Left lung (tissue), 10 donors: ENCODE data around the gene RAD21L1. TPM values are rescaled to one million over a fixed set of nuclear protein-coding genes. Genes with fewer than 3 reads are reported as not detected.

ENCODE experiments used
- ATAC-seq: fragments of 200-7000 bp; cut with Tn5 transposase; one replicate; pipeline ENCODE4 v1.9.1; 2020; ENCODE audit warnings: moderate library complexity
- DNase-seq, 4 donors: peaks; one replicate each; pipeline ENCODE4 v3.0.0-alpha.2; 2013 to 2020
- H3K27ac ChIP-seq, 2 donors: fragments of 200-600 bp; sonication (generic) in 1 of 2; one replicate each; pipeline versions ENCODE4 v1.5.0 to v1.8.0; 2020 to 2021
- H3K27me3 ChIP-seq, 2 donors: fragments of 200-600 bp; sonication (generic) in 1 of 2; one replicate each; pipeline versions ENCODE4 v1.5.0 to v1.8.0; 2020 to 2021
- H3K36me3 ChIP-seq, 2 donors: fragments of 200-600 bp; sonication (generic) in 1 of 2; one replicate each; pipeline versions ENCODE4 v1.5.0 to v1.8.0; 2020 to 2021
- H3K4me1 ChIP-seq, 2 donors: fragments of 200-600 bp; one replicate each; pipeline ENCODE4 v1.8.0; 2021
- H3K4me3 ChIP-seq, 2 donors: fragments of 200-600 bp; sonication (generic) in 1 of 2; one replicate each; pipeline versions ENCODE4 v1.5.0 to v1.8.0; 2020 to 2021; ENCODE audit warnings: mild to moderate bottlenecking in 1 of 2
- H3K9me3 ChIP-seq, 2 donors: fragments of 200-600 bp; sonication (generic) in 1 of 2; one replicate each; pipeline versions ENCODE4 v1.5.0 to v1.8.0; 2020 to 2021
- intact Hi-C, 2 donors: fragments of 100-400 bp; cut with DNase I; formaldehyde crosslinking; loops; one replicate each; pipeline versions ENCODE4 v1.11.2 to v1.14.2; 2022
- polyA plus RNA-seq, 6 donors: library from polyadenylated mRNA; unstranded; fragments of 120-200 nt; gene quantifications; one replicate each; pipeline ENCODE4 v1.2.1, GENCODE V29; 2013; ENCODE audit not compliant: insufficient read length in 6 of 6
- total RNA-seq, 2 donors: library from RNA; stranded (reverse); fragmentation: NEBNext Ultra II Directional; extraction: Animal tissue kit (Norgen Biotek cat#: 25700); gene quantifications; one replicate each; pipeline ENCODE4 v1.2.1, GENCODE V29; 2021
- TF ChIP-seq, protein P1 (sequence below), 2 donors: fragments of 200-600 bp; sonication (generic) in 1 of 2; IDR thresholded peaks; one replicate each; pipeline versions ENCODE4 v1.5.0 to v1.8.0; 2021; ENCODE audit warnings: antibody characterized with exemption in 2 of 2
- donor health status: DM: no; HTN: yes; CAD: no.
- donor health status: DM: no; HTN: no; CAD: no.

The RAD21L1 gene
- total and polyA plus RNA-seq, 8 donors = not detected

DNA sequence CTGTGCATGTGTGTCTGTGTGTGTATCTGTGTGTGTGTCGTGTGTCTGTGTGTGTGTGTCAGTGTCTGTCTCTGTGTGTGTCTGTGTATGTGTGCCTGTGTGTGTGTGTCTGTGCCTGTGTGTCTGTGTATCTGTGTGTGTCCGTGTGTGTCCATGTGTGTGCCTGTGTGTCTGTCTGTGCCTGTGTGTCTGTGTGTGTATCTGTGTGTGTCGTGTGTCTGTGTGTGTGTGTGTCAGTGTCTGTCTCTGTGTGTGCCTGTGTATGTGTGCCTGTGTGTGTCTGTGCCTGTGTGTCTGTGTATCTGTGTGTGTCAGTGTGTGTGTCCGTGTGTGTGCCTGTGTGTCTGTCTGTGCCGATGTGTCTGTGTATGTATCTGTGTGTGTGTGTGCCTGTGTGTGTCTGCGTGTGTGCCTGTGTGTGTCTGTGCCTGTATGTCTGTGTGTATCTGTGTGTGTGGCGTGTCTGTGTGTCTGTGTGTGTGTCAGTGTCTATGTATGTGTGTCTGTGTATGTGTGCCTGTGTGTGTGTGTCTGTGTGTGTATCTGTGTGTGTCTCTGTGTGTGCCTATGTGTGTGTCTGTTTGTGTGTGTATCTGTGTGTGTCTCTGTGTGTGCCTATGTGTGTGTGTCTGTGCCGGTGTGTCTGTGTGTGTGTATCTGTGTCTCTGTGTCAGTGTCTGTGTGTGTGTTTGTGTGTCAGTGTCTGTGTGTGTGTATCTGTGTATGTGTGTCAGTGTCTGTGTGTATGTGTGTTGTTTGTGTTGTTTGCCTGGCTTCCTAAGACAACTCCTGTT, 51.9 kb downstream of the RAD21L1 start:
- Histone ChIP-seq H3K27me3 (no peaks in the 10 kb centered on the region), H3K27ac (no peak overlapping the region), H3K4me1 (peaks cover 0 to 5% of the 10 kb centered on the region in 2 donors), H3K9me3 (no peaks in the 10 kb centered on the region), H3K36me3 (no peaks in the 10 kb centered on the region), H3K4me3 (no peak overlapping the region)
- TF ChIP-seq, protein P1, sequence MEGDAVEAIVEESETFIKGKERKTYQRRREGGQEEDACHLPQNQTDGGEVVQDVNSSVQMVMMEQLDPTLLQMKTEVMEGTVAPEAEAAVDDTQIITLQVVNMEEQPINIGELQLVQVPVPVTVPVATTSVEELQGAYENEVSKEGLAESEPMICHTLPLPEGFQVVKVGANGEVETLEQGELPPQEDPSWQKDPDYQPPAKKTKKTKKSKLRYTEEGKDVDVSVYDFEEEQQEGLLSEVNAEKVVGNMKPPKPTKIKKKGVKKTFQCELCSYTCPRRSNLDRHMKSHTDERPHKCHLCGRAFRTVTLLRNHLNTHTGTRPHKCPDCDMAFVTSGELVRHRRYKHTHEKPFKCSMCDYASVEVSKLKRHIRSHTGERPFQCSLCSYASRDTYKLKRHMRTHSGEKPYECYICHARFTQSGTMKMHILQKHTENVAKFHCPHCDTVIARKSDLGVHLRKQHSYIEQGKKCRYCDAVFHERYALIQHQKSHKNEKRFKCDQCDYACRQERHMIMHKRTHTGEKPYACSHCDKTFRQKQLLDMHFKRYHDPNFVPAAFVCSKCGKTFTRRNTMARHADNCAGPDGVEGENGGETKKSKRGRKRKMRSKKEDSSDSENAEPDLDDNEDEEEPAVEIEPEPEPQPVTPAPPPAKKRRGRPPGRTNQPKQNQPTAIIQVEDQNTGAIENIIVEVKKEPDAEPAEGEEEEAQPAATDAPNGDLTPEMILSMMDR (IDR thresholded peaks at IDR 0.05) = no peak
- DNase-seq (no peak), ATAC-seq (no peak)
- intact Hi-C loops = no loop called here

DNA sequence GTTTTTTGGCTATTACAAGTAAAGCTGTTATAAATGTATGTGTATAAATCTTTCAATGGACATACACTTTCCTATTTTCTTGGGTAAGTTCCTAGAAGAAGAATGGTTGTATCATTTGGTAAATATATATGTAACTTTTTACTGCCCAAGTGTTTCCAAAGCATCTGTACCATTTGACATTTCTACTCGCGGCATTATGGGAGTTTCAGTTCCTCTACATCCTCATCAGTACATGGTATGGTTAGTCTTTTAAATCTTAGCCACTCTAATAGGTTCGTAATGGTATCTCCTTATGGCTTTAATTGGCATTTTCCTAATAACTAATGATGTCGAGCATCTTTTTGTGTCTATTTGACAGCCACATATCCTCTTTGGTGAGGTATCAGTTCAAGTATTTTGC, 53.1 kb downstream of the RAD21L1 start:
- intact Hi-C loops = no loop called here
- no peak for DNase-seq
- ATAC-seq = no peak
- no peaks in the 10 kb centered on the region for H3K36me3 ChIP-seq
- H3K9me3 ChIP-seq = no peaks in the 10 kb centered on the region
- no peak overlapping the region for H3K27ac ChIP-seq
- H3K27me3 ChIP-seq = no peaks in the 10 kb centered on the region
- H3K4me1 ChIP-seq = peaks cover 0 to 5% of the 10 kb centered on the region in 2 donors
- H3K4me3 ChIP-seq = no peak overlapping the region
- TF ChIP-seq, protein P1 (IDR thresholded peaks at IDR 0.05) = no peak

- Histone ChIP-seq H3K4me3 (no peak overlapping the region), H3K36me3 (no peaks in the 10 kb centered on the region), H3K4me1 (peaks cover 0 to 5% of the 10 kb centered on the region in 2 donors), H3K27ac (no peak overlapping the region), H3K27me3 (no peaks in the 10 kb centered on the region), H3K9me3 (no peaks in the 10 kb centered on the region)
- DNase-seq (no peak), ATAC-seq (no peak)
- TF ChIP-seq, protein P1 (IDR thresholded peaks at IDR 0.05) = no peak
- intact Hi-C loops = no loop called here
Observed at GRCh38 chr20:1280195-1281102, 54.6 kb downstream of the RAD21L1 start.

GRCh38 chr20:1281279-1282057, 55.6 kb downstream of the RAD21L1 start:
- no peak for ATAC-seq
- intact Hi-C loops = no loop called here

More at GRCh38 chr20:1281279-1282057, 55.6 kb downstream of the RAD21L1 start:
- H3K4me3 ChIP-seq = no peak overlapping the region
- no peak overlapping the region for H3K27ac ChIP-seq
- H3K9me3 ChIP-seq = no peaks in the 10 kb centered on the region
- TF ChIP-seq, protein P1 (IDR thresholded peaks at IDR 0.05) = no peak
- no peaks in the 10 kb centered on the region for H3K27me3 ChIP-seq
- H3K36me3 ChIP-seq = no peaks in the 10 kb centered on the region
- DNase-seq = no peak
- peaks cover 0 to 5% of the 10 kb centered on the region in 2 donors for H3K4me1 ChIP-seq
